Stimulated activated CD8-positive, alpha-beta memory T cell treated with anti-CD3 and anti-CD28 coated beads, Interleukin-7, amount 100 ng/mL, for 24 hours (primary cell): ENCODE measurements around the gene DCBLD2.

Experiments used
- DNase-seq: peaks from one replicate; pipeline ENCODE4 v3.0.0-alpha.2; 2020; ENCODE audit warnings: low read depth

DCBLD2 gene

GRCh38 chr3:98901392-98902350 is at the start of gene DCBLD2:
Gene DCBLD2, minus strand, starts transcription at chr3:98901695. Its CDS starts 369 bp downstream, at chr3:98901326.
- DNase-seq: peak; percentile 70

GRCh38 chr3:98945666-98946065 is 44.2 kb upstream of the DCBLD2 start:
- DNase-seq: no peak

GRCh38 chr3:98945101-98945524 is 43.6 kb upstream of the DCBLD2 start:
- DNase-seq: no peak

- DNase-seq: no peak
Measured at GRCh38 chr3:98930413-98930812, 28.9 kb upstream of the DCBLD2 start.

- no peak for DNase-seq
Measured at GRCh38 chr3:98921957-98922356, 20.5 kb upstream of the DCBLD2 start.

GRCh38 chr3:98920166-98920565 is 18.7 kb upstream of the DCBLD2 start:
- no peak for DNase-seq

GRCh38 chr3:98918586-98918985 is 17.1 kb upstream of the DCBLD2 start:
- no peak for DNase-seq

DNA sequence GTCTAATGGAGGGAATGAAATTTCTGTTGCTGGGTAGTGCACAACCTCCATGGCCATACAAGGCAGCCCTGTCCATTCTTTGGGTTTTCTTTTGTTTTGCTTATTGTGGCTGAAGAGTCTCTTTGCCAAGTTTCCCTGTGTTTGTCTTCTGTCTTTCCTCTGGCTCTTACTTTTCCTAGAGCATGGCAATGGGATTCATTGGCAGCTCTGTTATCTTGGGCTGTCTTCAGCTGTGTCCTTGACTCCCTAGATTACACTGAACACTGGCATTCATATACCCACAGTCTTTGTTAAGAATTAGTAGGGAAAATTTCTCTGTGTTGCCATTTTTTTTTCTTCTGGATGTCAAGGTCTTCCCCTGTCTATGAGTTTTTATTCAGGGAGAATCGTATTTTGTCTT is 16.1 kb upstream of the DCBLD2 start:
- no peak for DNase-seq

DNA sequence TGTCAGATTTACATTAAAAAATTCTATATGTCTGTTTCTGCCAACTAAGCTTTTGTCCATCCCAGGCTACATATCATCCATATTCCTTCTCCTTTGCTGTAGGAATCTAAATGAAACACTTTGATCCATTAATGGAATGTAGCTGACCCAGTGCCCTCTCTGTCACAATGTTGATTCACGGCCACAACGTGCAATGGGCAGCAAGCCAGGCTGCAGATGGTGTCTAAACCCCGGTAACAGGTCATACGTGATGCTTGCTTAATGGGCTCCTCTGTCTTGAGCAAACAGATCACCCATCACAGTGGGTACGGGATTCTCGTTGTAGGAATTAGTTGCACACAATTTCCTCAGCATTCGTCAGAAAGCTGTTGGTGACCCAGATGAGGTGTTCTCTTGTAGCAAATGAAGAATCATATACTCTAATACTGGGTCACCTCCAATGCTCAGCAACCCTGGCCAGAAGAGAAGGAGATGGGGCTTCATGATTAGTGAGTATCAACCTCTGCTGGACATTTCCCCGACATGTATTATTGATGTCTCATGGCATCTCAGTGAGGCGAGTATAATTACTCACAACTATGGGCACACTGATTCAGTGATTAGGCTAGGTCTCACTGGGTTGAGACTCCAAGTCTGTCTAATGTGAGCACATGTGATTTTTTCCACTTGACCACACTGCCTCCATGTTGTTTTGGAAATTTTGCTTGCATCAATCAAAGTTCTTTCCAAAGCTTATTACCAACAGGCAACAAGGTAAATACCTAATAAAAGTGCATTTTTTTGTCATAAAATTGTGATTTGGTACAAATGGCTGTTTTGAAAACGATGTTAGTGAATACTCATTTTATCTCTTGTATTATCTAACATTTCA is 12.9 kb upstream of the DCBLD2 start:
- no peak for DNase-seq

DNA sequence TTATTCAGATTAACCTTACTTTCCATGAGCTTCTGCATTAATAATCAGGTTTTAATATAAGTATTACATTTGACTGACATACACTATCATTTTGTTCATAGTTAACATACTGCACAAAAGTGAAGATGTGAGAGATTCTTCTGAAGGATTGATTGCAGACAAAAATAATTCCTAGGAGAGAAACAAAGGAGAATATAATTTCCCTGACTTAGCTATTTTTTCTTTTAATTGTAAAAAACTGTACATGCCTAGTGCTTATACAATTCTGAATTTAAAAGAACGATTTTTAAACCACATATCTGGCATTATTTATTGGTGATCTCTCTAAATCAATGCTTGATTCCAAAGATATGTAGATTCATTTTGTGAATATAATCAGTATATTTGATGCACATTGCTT is 11.0 kb upstream of the DCBLD2 start:
- DNase-seq: no peak

DNA sequence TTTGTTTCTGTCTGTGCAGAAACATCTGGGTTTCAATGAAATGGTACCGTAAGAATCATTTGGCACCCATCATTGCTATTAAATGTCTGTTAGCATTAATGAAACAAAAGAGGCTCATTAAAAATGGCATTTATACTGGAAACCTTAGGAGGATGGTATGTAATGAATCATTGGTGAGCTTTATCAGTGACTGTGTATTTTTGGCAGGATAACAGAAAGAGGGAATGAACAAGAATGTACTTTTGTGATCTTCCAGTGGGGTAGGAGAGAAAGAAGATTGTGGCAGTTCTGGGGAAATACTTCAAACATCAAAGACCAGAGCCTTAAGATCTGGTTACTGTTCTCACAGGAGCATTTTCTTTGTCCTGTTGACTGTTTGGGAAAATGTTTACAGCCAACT is 4.7 kb upstream of the DCBLD2 start:
- no peak for DNase-seq

GRCh38 chr3:98903705-98904481 is 2.4 kb upstream of the DCBLD2 start:
- DNase-seq: no peak

DNA sequence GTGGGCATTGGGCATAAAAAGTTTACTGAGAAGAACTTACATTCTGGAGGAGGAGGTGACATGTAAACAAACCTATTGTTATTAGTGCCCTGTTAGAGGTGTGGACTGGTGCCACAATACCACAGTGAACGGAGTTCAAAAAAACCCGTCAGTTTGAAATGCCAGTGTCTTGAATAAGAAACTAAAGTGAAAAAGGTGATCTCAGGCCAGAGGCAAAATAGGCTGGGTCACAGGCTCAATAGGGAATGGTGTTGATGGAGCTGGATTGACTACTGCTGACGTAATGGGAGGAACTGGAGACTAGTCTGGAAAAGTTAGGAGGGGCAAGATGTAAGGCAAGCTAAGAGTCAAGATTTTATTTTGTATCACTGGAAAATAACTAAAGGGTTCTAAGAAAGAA is 1.6 kb upstream of the DCBLD2 start:
- no peak for DNase-seq

GRCh38 chr3:98902351-98902740 is 851 bp upstream of the DCBLD2 start:
- DNase-seq: no peak

DNA sequence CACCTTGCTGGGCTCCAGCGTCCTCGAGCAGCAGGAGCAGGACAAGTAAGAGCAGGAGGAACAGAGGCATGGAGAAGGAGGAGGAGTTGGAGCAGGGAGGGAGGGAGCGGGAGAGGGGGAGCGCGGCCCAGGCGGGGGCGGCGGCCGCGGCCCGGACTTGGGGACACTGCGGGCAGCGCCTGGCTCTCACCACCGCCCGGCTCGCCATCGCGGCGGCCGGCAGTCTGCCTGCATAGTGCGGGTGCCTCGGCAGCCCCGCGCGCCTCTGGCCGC is 440 bp downstream of the DCBLD2 start:
- no peak for DNase-seq

DNA sequence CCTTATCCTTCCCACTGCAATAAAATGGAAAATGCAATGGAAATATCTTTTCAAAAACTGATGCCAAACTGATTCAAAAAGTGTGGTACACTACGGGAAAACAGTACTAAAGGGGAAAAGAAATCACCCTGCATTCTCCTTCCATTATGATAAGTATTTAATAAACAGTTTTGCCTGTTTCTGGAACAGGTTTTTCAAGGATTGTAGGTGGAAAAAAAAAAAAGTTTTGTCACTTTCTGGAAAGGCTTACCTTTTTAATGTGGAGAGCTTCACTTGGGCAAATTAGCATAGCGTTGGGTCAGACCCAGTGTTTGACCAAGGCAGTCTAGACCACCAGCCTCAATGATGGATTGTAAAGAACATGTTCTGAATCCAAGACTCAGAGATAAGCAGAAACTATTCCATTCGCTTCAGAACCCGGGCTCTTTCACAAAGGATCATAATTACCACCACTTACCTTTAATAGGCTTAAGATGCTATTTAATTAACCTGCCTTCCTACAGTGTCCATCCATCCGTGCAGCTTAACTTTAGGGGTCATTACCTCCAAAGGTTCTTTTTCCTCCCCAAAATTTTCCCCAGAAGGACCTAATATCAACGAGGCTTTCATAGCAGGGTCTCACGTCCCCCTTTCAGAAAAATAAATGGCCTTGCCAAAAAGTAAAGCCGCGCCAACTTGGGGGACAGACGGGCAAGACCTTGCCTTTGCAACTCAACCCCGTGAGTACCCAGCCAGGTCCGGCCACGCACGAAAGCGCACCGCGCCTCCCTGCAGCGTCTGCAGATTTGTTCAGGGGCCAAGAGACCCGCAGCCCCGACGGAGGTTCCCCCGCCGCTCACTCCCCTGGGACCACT is 1.0 kb downstream of the DCBLD2 start:
- DNase-seq: no peak

GRCh38 chr3:98897701-98898100 is 3.8 kb downstream of the DCBLD2 start:
- no peak for DNase-seq

DNA sequence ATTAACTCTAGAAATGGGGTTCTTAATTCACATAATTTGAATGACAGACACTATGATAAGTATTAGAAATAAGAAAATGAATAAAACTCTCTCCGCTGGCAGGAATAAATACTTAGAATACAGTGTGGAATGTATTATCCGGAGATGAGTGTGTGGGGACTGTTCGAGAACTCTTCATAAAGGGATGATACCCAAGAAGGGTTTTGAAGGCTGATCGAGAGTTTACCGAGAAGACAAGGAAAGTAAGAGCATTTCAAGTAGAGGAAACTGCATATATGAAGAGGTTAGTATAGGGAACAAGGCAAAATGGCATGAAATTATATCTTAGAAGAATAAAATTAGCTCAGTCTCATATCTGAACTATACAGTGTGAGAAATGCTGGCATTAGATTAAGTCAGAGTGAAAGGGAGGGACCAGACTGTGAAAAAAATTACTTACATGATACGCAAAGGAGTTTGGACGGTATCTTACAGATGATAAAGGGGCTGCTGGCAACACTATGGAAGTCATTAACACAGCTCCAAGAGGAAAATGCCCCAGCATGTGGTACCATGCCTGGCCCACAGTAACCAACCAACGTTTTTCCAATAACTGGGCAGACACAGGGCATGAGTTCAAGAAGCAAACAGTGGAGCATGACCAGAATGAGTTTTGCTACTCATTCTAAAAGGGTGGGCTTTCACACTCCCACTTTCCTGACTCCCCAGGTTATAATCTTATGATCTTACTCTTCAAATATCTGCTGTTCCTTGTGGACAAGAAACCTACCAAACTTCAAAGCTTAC is 6.5 kb downstream of the DCBLD2 start:
- DNase-seq: no peak

DNA sequence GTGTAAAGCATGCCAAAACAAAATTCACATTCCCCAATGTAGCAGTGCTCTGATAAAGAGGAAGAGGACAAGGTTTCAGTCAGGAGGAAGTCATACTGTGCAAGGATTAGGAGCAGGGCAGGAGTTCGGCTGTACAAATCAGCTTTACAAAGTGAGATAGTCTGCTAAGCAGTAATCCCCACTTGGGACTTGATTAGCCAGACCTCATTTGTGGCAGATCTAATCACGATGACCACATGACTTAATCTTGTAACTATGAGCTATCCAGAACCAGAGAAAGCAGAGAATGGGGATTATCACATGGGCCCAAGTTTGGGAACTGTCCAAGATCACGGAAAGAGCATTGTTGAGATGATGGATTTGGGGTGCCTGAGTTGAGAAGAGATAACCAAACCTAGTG is 7.8 kb downstream of the DCBLD2 start:
- no peak for DNase-seq

- no peak for DNase-seq
Measured at GRCh38 chr3:98892263-98892662, 9.2 kb downstream of the DCBLD2 start.
